Measurements from ENCODE around the gene ICOSLG.
"Not testable (repeated sequence)": the region's sequence is repeated elsewhere in the genome, so short reads cannot be mapped to it uniquely, and the experiment has no call there.

Gene ICOSLG

GRCh38 chr21:44206698-44207676, 33.8 kb downstream of the ICOSLG start:
- not testable (repeated sequence) for DNase-seq (ENCODE audit: low spot score)

- DNase-seq (ENCODE audit: low spot score), result not testable (repeated sequence)
These were observed 34.6 kb downstream of the ICOSLG start for GRCh38 chr21:44206187-44206586.

- DNase-seq (ENCODE audit: low spot score), result not testable (repeated sequence)
These were observed 38.0 kb downstream of the ICOSLG start for GRCh38 chr21:44202590-44203299.

- peak; percentile 0 for DNase-seq (ENCODE audit: low spot score)
These were observed 40.7 kb downstream of the ICOSLG start for GRCh38 chr21:44199997-44200396.

GRCh38 chr21:44199448-44199847, 41.3 kb downstream of the ICOSLG start:
- DNase-seq (ENCODE audit: low spot score), result no peak
- TF ChIP-seq CTCF (IDR thresholded peaks at IDR 0.05; ENCODE audit: extremely low read depth, missing control alignments), result no peak

- peak; percentile 0 for DNase-seq (ENCODE audit: low spot score)
These were observed 43.6 kb downstream of the ICOSLG start for GRCh38 chr21:44197156-44197516.

GRCh38 chr21:44196212-44197155, 44.3 kb downstream of the ICOSLG start:
- DNase-seq (ENCODE audit: low spot score), result not testable (repeated sequence)

GRCh38 chr21:44194888-44195287, 45.9 kb downstream of the ICOSLG start:
- not testable (repeated sequence) for DNase-seq (ENCODE audit: low spot score)

- DNase-seq (ENCODE audit: low spot score), result not testable (repeated sequence)
These were observed 46.3 kb downstream of the ICOSLG start for GRCh38 chr21:44194451-44194850.

GRCh38 chr21:44193108-44193507, 47.6 kb downstream of the ICOSLG start:
- DNase-seq (ENCODE audit: low spot score), result not testable (repeated sequence)

- not testable (repeated sequence) for DNase-seq (ENCODE audit: low spot score)
These were observed 50.1 kb downstream of the ICOSLG start for GRCh38 chr21:44190349-44191271.

- DNase-seq (ENCODE audit: low spot score), result not testable (repeated sequence)
These were observed 55.9 kb downstream of the ICOSLG start for GRCh38 chr21:44184862-44185261.

GRCh38 chr21:44182202-44182601, 58.5 kb downstream of the ICOSLG start:
- DNase-seq (ENCODE audit: low spot score), result not testable (repeated sequence)

GRCh38 chr21:44181506-44181905, 59.2 kb downstream of the ICOSLG start:
- not testable (repeated sequence) for DNase-seq (ENCODE audit: low spot score)

- DNase-seq (ENCODE audit: low spot score), result not testable (repeated sequence)
These were observed 64.6 kb downstream of the ICOSLG start for GRCh38 chr21:44176127-44176526.

- not testable (repeated sequence) for DNase-seq (ENCODE audit: low spot score)
These were observed 65.6 kb downstream of the ICOSLG start for GRCh38 chr21:44175189-44175588.

Measured in GM20000 (cell line).